Neutrophil (primary cell): Measurements from ENCODE around the gene MFF.
A peak's percentile ranks its signal among the peaks of the same experiment; 100 is the strongest.

Experiments
- H3K27ac ChIP-seq: fragments of 200-600 bp; sonication (generic); 2 replicates; pipeline ENCODE4 v1.5.1; 2016; ENCODE audit warnings: mild to moderate bottlenecking, moderate library complexity
- H3K27me3 ChIP-seq: fragments of 200-600 bp; sonication (generic); 2 replicates; pipeline ENCODE4 v1.6.0; 2016; ENCODE audit warnings: mild to moderate bottlenecking
- H3K36me3 ChIP-seq: fragments of 200-600 bp; sonication (generic); 2 replicates; pipeline ENCODE4 v1.5.1; 2017
- H3K4me1 ChIP-seq, 2 experiments: fragments of 200-600 bp in 1 of 2; sonication (generic) in 1 of 2; 1 replicate in 1 of 2; 2 replicates in 1 of 2; pipeline versions ENCODE4 v1.5.1 to v1.6.1; 2013 to 2016; ENCODE audit warnings: low read depth in 1 of 2, low read length in 1 of 2, mild to moderate bottlenecking in 1 of 2, moderate library complexity in 1 of 2; ENCODE audit not compliant: control insufficient read depth in 1 of 2, insufficient read depth in 1 of 2
- H3K4me3 ChIP-seq, 2 experiments: fragments of 200-600 bp in 1 of 2; sonication (generic) in 1 of 2; 1 replicate in 1 of 2; 2 replicates in 1 of 2; pipeline ENCODE4 v1.5.1; 2013 to 2016; ENCODE audit warnings: low read depth in 1 of 2, low read length in 1 of 2, mild to moderate bottlenecking in 1 of 2, moderate library complexity in 1 of 2
- H3K9me3 ChIP-seq: fragments of 200-600 bp; sonication (generic); 2 replicates; pipeline ENCODE4 v1.5.1; 2016
- TF ChIP-seq, protein P1 (sequence below): fragments of 200-600 bp; sonication (generic); IDR thresholded peaks from 2 replicates; pipeline ENCODE4 v1.5.1; 2016; ENCODE audit warnings: antibody characterized with exemption

Gene MFF

DNA sequence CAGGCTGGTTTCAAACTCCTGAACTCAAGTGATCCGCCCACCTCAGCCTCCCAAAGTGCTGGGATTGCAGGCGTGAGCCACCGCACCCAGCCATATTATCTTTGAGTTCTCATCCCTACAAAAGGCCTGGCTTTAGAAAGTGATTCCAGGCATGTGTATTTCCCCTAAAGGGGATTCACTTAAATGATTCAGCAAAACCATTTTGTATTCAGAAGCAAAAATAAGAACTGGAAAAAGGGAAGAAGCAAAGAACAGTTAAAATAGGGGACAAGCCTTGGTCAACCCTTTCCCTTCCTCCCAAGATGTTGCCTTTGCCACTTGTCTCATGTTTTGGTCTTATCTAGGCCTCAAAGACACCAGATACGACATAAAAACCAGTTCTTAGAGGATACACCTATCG, 43.5 kb downstream of the MFF start:
- Histone ChIP-seq H3K9me3 (no peaks in the 10 kb centered on the region), H3K27ac (no peak overlapping the region), H3K4me3 (no peak overlapping the region), H3K27me3 (peaks cover 18% of the 10 kb centered on the region), H3K4me1 (peaks cover 26 to 39% of the 10 kb centered on the region in 2 experiments), H3K36me3 (no peaks in the 10 kb centered on the region)
- TF ChIP-seq, protein P1, sequence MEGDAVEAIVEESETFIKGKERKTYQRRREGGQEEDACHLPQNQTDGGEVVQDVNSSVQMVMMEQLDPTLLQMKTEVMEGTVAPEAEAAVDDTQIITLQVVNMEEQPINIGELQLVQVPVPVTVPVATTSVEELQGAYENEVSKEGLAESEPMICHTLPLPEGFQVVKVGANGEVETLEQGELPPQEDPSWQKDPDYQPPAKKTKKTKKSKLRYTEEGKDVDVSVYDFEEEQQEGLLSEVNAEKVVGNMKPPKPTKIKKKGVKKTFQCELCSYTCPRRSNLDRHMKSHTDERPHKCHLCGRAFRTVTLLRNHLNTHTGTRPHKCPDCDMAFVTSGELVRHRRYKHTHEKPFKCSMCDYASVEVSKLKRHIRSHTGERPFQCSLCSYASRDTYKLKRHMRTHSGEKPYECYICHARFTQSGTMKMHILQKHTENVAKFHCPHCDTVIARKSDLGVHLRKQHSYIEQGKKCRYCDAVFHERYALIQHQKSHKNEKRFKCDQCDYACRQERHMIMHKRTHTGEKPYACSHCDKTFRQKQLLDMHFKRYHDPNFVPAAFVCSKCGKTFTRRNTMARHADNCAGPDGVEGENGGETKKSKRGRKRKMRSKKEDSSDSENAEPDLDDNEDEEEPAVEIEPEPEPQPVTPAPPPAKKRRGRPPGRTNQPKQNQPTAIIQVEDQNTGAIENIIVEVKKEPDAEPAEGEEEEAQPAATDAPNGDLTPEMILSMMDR: no peak

DNA sequence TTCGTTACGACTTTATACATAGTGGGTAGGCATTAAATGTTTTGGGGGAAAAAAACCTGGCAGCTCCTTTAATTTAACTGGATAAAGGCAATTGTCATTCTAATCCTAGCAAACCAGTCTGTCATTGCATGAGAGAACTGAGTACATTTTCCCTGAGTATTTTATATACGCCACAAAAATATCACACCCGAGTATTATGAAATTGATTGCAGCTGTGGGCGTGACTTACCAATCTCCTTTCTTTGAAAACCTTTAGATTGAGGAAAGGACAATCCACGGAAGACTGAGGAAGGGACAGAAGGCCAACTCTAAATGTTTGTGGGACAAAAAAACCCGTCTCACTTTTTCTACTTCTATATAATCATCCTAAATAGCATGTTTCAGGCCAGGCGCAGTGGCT, 45.0 kb downstream of the MFF start:
- TF ChIP-seq, protein P1: no peak
- Histone ChIP-seq H3K9me3 (no peaks in the 10 kb centered on the region), H3K4me1 (peaks cover 26 to 39% of the 10 kb centered on the region in 2 experiments), H3K36me3 (no peaks in the 10 kb centered on the region), H3K27me3 (peaks cover 18% of the 10 kb centered on the region), H3K27ac (peak overlapping the region; percentile 54), H3K4me3 (peak overlapping the region in 1 of 2 experiments; percentile 12)

DNA sequence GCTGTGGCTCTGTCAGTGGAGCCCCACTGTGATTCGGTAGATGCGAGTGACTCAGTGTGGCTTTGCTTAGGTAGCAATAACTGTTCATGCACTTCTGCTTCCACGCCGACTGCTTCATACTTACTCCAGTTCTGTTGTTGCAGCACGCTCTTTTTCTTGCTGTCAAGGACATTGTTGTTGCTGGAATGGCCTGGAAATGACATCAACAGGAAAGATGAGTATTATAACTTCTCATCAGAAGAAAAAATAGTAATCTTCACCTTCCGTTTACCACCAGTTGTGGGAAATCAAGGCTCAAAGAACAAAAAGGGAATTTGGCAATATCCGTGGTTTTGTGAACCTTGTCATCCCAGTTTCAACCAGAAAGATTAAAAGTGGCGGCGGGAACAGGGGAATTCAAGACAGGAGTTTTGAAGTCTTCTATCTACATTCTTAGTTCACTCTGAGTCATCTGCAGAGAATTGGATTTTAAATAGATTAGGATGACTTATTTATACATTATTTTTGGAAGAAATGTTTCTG, 45.8 kb downstream of the MFF start:
- TF ChIP-seq, protein P1: no peak
- Histone ChIP-seq H3K9me3 (no peaks in the 10 kb centered on the region), H3K27ac (peak overlapping the region; percentile 54), H3K4me3 (peak overlapping the region; percentile 12), H3K36me3 (no peaks in the 10 kb centered on the region), H3K27me3 (peaks cover 18% of the 10 kb centered on the region), H3K4me1 (peaks cover 26 to 39% of the 10 kb centered on the region in 2 experiments)

DNA sequence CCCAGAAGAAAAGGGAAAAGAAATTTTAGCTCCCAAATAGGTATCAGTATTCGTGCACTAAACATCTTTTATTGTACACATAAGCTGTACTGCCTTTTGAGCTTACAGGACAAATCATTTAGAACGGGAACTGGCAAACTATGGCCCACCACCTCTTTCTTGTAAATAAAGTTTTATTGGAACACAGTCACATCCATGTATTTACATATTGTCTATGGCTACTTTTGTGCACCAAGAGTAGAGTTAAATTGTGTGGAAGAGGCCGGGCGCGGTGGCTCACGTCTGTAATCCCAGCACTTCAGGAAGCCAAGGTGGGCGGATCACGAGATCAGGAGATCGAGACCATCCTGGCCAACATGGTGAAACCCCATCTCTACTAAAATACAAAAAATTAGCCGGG, 48.3 kb downstream of the MFF start:
- H3K36me3 ChIP-seq: no peaks in the 10 kb centered on the region
- peaks cover 21 to 39% of the 10 kb centered on the region in 2 experiments for H3K4me1 ChIP-seq
- H3K27me3 ChIP-seq: peaks cover 18% of the 10 kb centered on the region
- TF ChIP-seq, protein P1: no peak
- no peak overlapping the region for H3K4me3 ChIP-seq
- H3K9me3 ChIP-seq: no peaks in the 10 kb centered on the region
- no peak overlapping the region for H3K27ac ChIP-seq

DNA sequence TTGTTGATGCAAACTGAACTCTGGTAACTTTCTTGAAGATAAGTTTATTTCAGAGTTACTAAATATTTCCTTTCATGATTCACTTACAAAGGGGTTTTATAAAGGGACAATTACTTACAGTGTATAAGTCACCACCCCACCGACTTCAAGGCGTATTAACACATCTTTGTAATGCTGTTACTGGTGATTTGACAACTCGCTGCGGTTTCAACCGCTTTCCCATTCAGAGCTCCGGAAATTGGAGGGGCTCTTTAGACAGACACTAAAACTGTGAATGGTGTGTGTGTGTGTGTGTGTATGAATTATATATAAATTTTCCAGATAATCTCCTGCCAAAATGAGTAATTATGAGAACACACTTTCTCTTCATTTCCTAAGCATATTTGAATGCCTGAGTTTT, 49.1 kb downstream of the MFF start:
- H3K9me3 ChIP-seq: no peaks in the 10 kb centered on the region
- H3K4me1 ChIP-seq: peaks cover 21 to 31% of the 10 kb centered on the region in 2 experiments
- H3K36me3 ChIP-seq: no peaks in the 10 kb centered on the region
- no peak overlapping the region for H3K27ac ChIP-seq
- peaks cover 26% of the 10 kb centered on the region for H3K27me3 ChIP-seq
- H3K4me3 ChIP-seq: no peak overlapping the region
- TF ChIP-seq, protein P1: no peak
